Cardiac fibroblast (primary cell): ENCODE results near the gene ATXN10.
A peak's percentile ranks its signal among the peaks of the same experiment; 100 is the strongest.

Source experiments
- DNase-seq, 2 donors: peaks; one replicate each; pipeline versions ENCODE4 v3.0.0 to v3.0.0-alpha.2; 2010; ENCODE audit warnings: low read depth in 2 of 2
- H3K4me3 ChIP-seq, 2 donors: replicated peaks in 1 of 2; 1 replicate in 1 of 2; 2 replicates in 1 of 2; pipeline ENCODE4 v1.5.1; 2011; ENCODE audit warnings: low read depth in 2 of 2, low read length in 2 of 2, mild to moderate bottlenecking in 2 of 2, moderate library complexity in 1 of 2
- CTCF ChIP-seq: IDR thresholded peaks from one replicate; pipeline ENCODE4 v1.5.1; 2011; ENCODE audit warnings: low read depth, mild to moderate bottlenecking, low read length, inconsistent platforms

ATXN10 gene

GRCh38 chr22:45818424-45819085 lies 146.9 kb downstream of the ATXN10 start:
- no peak overlapping the region for H3K4me3 ChIP-seq
- TF ChIP-seq CTCF: no peak
- no peak for DNase-seq

- H3K4me3 ChIP-seq: no peak overlapping the region
- no peak for DNase-seq
- TF ChIP-seq CTCF: no peak
Observed at GRCh38 chr22:45819305-45819704, 147.7 kb downstream of the ATXN10 start.

- TF ChIP-seq CTCF: no peak
- no peak for DNase-seq
- no peak overlapping the region for H3K4me3 ChIP-seq
Observed at GRCh38 chr22:45823336-45823735, 151.7 kb downstream of the ATXN10 start.

GRCh38 chr22:45826520-45826919 lies 154.9 kb downstream of the ATXN10 start:
- no peak for DNase-seq
- H3K4me3 ChIP-seq: no peak overlapping the region
- TF ChIP-seq CTCF: no peak

GRCh38 chr22:45828841-45829240 lies 157.2 kb downstream of the ATXN10 start:
- no peak for TF ChIP-seq CTCF
- DNase-seq: peak in 1 of 2 donors; percentile 15

GRCh38 chr22:45830531-45831245 lies 159.1 kb downstream of the ATXN10 start:
- no peak for TF ChIP-seq CTCF
- no peak overlapping the region for H3K4me3 ChIP-seq
- DNase-seq: peak in 1 of 2 donors; percentile 64

More at GRCh38 chr22:45828841-45829240, 157.2 kb downstream of the ATXN10 start:
- no peak overlapping the region for H3K4me3 ChIP-seq
